Measurements from ENCODE around the gene TRIM29.

TRIM29 gene

DNA sequence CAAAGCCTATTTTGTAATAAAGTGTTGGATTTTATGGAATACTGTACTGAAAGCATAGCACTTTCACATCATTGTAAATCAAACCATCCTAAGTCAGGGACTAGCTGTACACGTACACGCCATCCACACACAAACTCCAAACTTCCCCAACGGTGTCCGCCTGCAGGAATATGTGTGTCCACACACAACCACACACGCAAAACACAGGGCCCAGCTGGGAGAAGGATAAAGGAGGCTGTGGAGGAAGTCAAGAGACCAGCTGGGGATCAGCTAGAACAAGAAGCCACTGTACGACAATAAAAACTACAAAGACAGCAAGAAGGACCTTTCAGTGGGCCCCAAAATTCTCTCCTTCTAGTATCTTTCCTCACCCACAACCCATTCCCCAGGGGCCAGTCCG lies 1.6 kb downstream of the TRIM29 start:
- no peak overlapping the region for H3K27ac ChIP-seq

DNA sequence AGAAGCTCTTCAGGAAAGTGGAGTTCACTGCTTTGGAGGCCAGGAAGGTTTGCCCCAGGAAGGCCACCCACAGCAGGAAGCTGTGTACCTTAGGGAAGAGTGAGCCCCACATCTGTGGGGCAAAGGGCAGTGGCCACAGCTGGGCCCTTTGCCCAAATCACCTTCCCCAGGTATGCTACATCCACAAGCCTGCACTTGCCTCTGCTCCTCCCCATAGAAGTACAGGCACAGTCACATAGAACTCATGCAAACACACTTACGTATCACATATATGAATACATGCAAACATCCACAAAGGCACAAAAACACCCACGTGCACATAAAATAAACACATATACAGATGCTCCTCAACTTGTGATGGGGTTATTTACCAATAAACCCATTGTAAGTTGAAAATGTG lies 2.1 kb downstream of the TRIM29 start:
- Histone ChIP-seq H3K4me3 (ENCODE audit: low read depth, low read length) (no peak overlapping the region), H3K9me3 (ENCODE audit: severe bottlenecking) (no peaks in the 10 kb centered on the region), H3K36me3 (no peaks in the 10 kb centered on the region), H3K27me3 (ENCODE audit: insufficient read depth, low read depth, severe bottlenecking) (no peaks in the 10 kb centered on the region), H3K27ac (no peak overlapping the region)
- no peak for DNase-seq
- TF ChIP-seq, protein P1, sequence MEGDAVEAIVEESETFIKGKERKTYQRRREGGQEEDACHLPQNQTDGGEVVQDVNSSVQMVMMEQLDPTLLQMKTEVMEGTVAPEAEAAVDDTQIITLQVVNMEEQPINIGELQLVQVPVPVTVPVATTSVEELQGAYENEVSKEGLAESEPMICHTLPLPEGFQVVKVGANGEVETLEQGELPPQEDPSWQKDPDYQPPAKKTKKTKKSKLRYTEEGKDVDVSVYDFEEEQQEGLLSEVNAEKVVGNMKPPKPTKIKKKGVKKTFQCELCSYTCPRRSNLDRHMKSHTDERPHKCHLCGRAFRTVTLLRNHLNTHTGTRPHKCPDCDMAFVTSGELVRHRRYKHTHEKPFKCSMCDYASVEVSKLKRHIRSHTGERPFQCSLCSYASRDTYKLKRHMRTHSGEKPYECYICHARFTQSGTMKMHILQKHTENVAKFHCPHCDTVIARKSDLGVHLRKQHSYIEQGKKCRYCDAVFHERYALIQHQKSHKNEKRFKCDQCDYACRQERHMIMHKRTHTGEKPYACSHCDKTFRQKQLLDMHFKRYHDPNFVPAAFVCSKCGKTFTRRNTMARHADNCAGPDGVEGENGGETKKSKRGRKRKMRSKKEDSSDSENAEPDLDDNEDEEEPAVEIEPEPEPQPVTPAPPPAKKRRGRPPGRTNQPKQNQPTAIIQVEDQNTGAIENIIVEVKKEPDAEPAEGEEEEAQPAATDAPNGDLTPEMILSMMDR (IDR thresholded peaks at IDR 0.05; ENCODE audit: low read depth, low read length) = no peak

More for the DNA sequence above, 1.6 kb downstream of the TRIM29 start:
- Histone ChIP-seq H3K4me3 (ENCODE audit: low read depth, low read length) (no peak overlapping the region), H3K9me3 (ENCODE audit: severe bottlenecking) (no peaks in the 10 kb centered on the region), H3K36me3 (no peaks in the 10 kb centered on the region), H3K27me3 (ENCODE audit: insufficient read depth, low read depth, severe bottlenecking) (no peaks in the 10 kb centered on the region)
- no peak for DNase-seq
- TF ChIP-seq, protein P1 (IDR thresholded peaks at IDR 0.05; ENCODE audit: low read depth, low read length) = no peak

DNA sequence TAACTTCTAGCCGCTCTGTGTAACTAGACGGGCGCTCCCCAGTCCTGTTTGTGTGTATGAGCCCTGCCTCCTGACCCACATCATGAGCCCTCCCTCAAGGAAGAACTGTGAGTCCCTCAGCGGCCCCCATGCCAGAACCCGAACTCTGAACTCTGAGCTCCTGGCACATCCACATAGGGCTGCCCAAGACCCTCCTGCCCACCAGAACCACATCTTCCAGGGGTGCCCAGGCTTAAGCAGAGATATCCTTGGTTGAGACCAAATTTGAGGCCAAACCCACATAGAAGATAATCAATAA lies 3.0 kb downstream of the TRIM29 start:
- no peaks in the 10 kb centered on the region for H3K27me3 ChIP-seq (ENCODE audit: insufficient read depth, low read depth, severe bottlenecking)

DNA sequence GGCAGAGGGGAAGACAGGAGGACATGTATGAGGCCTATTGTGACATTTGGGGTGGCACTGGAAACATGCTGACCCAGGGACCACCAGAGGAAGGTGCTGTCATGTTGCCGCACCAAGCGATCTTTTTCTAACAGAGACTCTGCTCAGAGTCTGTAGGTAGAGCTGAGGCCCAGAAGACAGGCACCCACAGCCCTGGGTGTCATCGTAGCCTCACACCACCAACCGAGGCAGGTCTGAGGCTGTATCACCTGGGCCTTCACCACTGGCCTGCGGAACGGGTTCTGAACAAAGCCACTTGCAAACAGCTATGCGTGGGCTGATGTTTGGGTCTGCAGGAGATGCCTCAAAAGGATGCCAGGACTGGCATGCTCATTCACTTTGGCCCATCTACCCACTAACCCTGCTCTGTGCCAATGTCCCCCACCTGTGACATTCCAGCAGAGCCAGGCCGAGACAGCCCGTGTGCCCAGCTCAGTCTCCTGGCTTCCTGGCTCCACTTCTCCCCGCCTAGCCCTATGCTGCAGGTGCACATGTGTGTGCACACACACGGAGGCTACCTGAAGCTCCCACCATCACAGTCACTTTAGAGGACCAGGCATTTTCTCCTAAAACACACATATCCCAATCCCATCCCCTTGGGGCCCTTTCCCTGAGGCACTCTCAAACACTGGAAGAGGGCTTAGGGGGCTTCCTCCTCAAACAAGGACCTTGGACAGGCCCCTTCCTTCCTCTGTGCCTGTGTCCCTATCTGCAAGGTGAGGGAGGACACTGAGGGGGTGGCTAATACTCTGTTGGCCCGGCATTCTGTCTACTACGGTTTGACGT lies 3.6 kb downstream of the TRIM29 start:
- H3K9me3 ChIP-seq (ENCODE audit: severe bottlenecking) = no peaks in the 10 kb centered on the region
- TF ChIP-seq, protein P1 (IDR thresholded peaks at IDR 0.05; ENCODE audit: low read depth, low read length) = no peak
- H3K27me3 ChIP-seq (ENCODE audit: insufficient read depth, low read depth, severe bottlenecking) = no peaks in the 10 kb centered on the region
- no peaks in the 10 kb centered on the region for H3K36me3 ChIP-seq
- H3K27ac ChIP-seq = no peak overlapping the region
- no peak overlapping the region for H3K4me3 ChIP-seq (ENCODE audit: low read depth, low read length)
- no peak for DNase-seq

More for the DNA sequence above, 3.0 kb downstream of the TRIM29 start:
- TF ChIP-seq, protein P1 (IDR thresholded peaks at IDR 0.05; ENCODE audit: low read depth, low read length) = no peak
- H3K9me3 ChIP-seq (ENCODE audit: severe bottlenecking) = no peaks in the 10 kb centered on the region
- no peak overlapping the region for H3K4me3 ChIP-seq (ENCODE audit: low read depth, low read length)
- no peaks in the 10 kb centered on the region for H3K36me3 ChIP-seq
- no peak overlapping the region for H3K27ac ChIP-seq
- no peak for DNase-seq

DNA sequence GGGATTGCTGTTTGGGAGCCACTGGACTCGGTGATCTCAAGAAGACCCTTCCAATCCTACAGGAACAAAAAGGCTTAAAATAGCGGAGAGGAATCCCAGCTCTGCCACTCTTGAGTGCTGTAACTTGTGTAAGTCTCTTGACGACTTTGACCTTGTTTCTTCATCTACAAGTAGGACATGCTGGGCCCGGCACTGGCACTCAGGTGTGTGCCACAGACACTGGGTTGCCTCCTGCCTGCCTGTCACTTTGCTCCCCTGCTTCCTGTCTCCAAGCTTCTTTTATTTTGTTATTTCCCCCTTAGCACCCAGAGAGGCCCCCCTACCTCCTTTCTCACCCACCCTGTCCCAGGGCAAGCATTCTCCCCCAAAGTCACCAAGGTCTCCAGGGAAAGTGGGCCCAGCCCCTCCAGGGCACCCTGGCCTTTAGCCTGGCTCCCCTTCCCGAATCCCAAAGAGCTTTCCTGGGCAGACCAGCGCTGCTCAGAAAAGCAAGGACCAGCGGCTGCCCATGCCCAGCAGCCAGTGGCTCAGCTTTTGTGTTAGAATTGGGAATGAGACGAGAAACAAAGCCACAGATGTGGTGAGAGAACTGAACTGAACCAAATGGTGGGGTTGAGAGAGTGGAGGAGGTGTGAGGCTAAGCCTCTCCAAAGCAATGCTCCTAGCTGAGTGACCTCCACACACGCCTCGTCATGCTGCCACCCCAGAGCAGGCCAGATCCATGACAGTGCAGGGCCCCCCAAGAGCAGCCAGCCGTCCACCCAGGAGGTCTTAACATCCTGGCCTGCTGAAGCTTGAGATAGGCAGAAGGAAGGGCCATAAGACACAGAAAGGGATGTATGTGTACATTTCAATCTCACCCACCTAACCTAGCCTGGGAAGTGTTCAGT lies 4.5 kb downstream of the TRIM29 start:
- TF ChIP-seq, protein P1 (IDR thresholded peaks at IDR 0.05; ENCODE audit: low read depth, low read length) = no peak
- no peaks in the 10 kb centered on the region for H3K9me3 ChIP-seq (ENCODE audit: severe bottlenecking)
- H3K27ac ChIP-seq = no peak overlapping the region
- no peak overlapping the region for H3K4me3 ChIP-seq (ENCODE audit: low read depth, low read length)
- no peaks in the 10 kb centered on the region for H3K27me3 ChIP-seq (ENCODE audit: insufficient read depth, low read depth, severe bottlenecking)
- DNase-seq = no peak
- H3K36me3 ChIP-seq = no peaks in the 10 kb centered on the region
